ENCODE data around the gene MYO1E.
"Not testable (repeated sequence)": the region's sequence is repeated elsewhere in the genome, so short reads cannot be mapped to it uniquely, and the experiment has no call there.

The MYO1E gene

DNA sequence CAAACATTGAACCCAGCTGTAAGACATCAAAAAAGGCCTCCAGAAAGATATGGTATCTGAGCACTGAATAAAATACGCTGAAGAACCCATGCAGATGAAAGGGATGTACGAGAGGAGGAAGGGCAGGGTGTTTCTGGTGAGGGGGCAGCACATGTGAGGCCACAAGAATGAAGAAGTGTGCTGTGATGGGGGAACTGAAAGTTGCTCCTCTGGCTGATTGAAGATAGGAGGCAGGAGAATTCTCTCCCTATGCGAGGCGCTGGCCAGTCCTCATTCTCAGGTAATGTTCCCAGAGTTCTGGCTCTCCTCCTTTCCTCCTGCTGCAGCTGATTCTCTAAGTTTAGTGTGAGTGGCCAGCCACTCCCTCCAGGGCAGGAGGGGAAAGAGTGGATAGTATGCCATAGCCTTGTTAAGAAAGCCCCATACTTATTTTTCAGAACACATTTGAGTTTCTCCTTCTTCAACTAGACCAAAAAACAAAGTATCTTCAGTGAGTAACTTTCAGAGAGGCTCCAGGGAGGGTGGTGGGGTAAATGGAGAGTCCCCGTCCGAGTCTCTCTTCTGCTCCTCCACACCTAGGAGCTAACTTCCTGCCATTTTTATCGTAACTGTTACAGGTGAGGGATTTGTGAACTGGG is 26.9 kb upstream of the MYO1E start:
- Mint-ChIP-seq H3K27ac (peak overlapping the region; percentile 58), H3K27me3 (no peaks in the 10 kb centered on the region)

DNA sequence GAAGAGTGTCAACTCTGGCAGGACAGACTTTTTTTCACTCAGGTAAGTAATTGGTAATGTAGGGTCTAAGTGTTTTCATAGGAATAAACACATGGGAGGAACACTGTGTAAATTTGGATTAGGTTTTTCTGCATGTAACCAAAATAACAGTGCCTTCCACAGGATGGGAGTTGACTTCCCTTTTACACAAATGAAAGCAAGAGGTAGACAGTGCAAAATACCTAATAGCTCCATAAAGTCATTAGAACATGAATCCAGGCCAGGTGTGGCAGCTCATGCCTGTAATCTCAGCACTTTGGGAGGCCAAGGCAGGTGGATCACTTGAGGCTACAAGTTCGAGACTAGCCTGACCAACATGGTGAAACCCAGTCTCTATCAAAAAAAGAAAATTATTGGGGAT is 25.5 kb upstream of the MYO1E start:
- no peaks in the 10 kb centered on the region for H3K9me3 Mint-ChIP-seq
- H3K27ac Mint-ChIP-seq = peak overlapping the region; percentile 58
- peaks cover 48% of the 10 kb centered on the region for H3K4me1 Mint-ChIP-seq
- no peak for ATAC-seq (ENCODE audit: low read depth)
- H3K4me3 Mint-ChIP-seq = peak overlapping the region; percentile 25
- H3K36me3 Mint-ChIP-seq = no peaks in the 10 kb centered on the region
- no peak for DNase-seq (ENCODE audit: low spot score in 2 of 2)
- no peaks in the 10 kb centered on the region for H3K27me3 Mint-ChIP-seq

More for the DNA sequence above, 26.9 kb upstream of the MYO1E start:
- H3K4me1 Mint-ChIP-seq = peaks cover 47% of the 10 kb centered on the region
- peak overlapping the region; percentile 68 for H3K4me3 Mint-ChIP-seq
- H3K9me3 Mint-ChIP-seq = no peaks in the 10 kb centered on the region
- DNase-seq (ENCODE audit: low spot score in 2 of 2) (peak; percentile 49 to 68), ATAC-seq (ENCODE audit: low read depth) (peak; percentile 97)
- H3K36me3 Mint-ChIP-seq = no peaks in the 10 kb centered on the region

DNA sequence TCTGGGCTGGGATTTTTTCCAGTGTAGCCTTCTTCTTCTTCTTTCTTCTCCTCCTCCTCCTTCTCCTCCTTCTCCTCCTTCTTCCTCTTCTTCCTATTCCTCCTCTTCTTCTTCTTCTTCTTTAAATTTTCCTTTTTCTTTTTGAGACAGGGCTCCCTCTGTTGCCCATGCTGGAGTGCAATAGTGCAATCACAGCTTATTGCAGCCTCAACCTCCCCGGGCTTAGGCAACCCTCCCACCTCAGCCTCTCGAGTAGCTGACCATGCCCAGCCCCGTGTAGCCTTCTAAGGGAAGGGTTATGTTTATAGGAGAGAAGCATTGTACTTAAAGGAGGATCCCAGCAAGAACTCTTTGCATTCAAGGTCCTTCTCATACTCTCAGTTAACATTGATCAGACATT is 24.0 kb upstream of the MYO1E start:
- H3K4me3 Mint-ChIP-seq = no peak overlapping the region
- H3K36me3 Mint-ChIP-seq = no peaks in the 10 kb centered on the region
- no peaks in the 10 kb centered on the region for H3K9me3 Mint-ChIP-seq
- no peaks in the 10 kb centered on the region for H3K27me3 Mint-ChIP-seq
- no peak for ATAC-seq (ENCODE audit: low read depth)
- H3K4me1 Mint-ChIP-seq = peaks cover 55% of the 10 kb centered on the region
- H3K27ac Mint-ChIP-seq = no peak overlapping the region
- no peak for DNase-seq (ENCODE audit: low spot score in 2 of 2)

- H3K27me3 Mint-ChIP-seq = no peaks in the 10 kb centered on the region
- H3K9me3 Mint-ChIP-seq = no peaks in the 10 kb centered on the region
- H3K4me1 Mint-ChIP-seq = peaks cover 51% of the 10 kb centered on the region
- DNase-seq (ENCODE audit: low spot score in 2 of 2) (no peak), ATAC-seq (ENCODE audit: low read depth) (no peak)
- H3K27ac Mint-ChIP-seq = no peak overlapping the region
- H3K4me3 Mint-ChIP-seq = no peak overlapping the region
- H3K36me3 Mint-ChIP-seq = no peaks in the 10 kb centered on the region
These were observed 23.5 kb upstream of the MYO1E start for GRCh38 chr15:59396211-59396610.

DNA sequence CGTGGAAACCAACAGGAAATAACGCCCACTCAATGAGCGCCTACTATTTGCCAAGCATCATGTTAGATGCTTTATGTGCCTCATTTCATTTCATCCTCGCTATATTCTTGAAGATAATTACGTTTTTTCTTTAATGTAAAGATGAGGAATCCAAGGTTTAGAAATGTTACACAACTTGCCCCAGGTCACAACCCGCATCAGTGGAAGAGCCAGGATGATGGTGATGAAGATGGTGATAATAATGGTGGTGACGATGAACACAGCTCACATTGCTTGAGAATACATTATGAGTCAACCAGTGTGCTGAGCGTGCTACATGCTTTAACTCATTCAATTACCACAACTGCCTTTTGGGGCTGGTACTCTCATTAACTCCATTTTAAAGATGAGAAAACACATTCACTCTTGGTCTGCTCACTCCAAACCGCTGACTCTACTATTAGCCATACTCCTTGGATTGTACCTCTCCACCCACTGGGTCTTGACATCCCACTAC is 21.5 kb upstream of the MYO1E start:
- ATAC-seq (ENCODE audit: low read depth) = no peak
- H3K36me3 Mint-ChIP-seq = no peaks in the 10 kb centered on the region
- no peaks in the 10 kb centered on the region for H3K27me3 Mint-ChIP-seq
- no peak overlapping the region for H3K4me3 Mint-ChIP-seq
- no peak overlapping the region for H3K27ac Mint-ChIP-seq
- H3K9me3 Mint-ChIP-seq = no peaks in the 10 kb centered on the region
- peaks cover 34% of the 10 kb centered on the region for H3K4me1 Mint-ChIP-seq
- DNase-seq (ENCODE audit: low spot score in 2 of 2) = no peak

DNA sequence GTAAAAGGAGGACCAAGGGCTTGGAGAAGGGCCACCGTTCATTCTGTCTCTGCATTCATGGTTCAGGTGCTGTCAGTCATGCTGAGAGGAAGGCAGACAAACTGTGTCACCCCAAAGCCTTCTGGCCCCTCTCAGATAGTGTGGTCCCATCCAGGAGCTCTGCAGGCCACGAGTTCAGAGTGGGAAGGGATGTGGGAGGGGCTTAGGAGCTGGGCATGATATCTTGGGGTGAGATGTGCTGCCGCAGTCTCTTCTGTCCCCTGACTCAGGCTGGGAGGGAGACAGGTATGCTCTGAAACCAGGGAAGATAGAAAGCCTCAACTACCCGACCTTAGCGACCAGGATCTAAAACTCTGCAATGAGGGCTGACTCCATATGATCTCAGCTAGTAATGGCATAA is 19.6 kb upstream of the MYO1E start:
- ATAC-seq (ENCODE audit: low read depth) (no peak), DNase-seq (ENCODE audit: low spot score in 2 of 2) (no peak)
- no peaks in the 10 kb centered on the region for H3K27me3 Mint-ChIP-seq
- H3K9me3 Mint-ChIP-seq = no peaks in the 10 kb centered on the region
- H3K27ac Mint-ChIP-seq = no peak overlapping the region
- no peaks in the 10 kb centered on the region for H3K36me3 Mint-ChIP-seq
- no peak overlapping the region for H3K4me3 Mint-ChIP-seq
- H3K4me1 Mint-ChIP-seq = peaks cover 26% of the 10 kb centered on the region

- DNase-seq (ENCODE audit: low spot score in 2 of 2) (no peak), ATAC-seq (ENCODE audit: low read depth) (no peak)
- no peaks in the 10 kb centered on the region for H3K27me3 Mint-ChIP-seq
- no peak overlapping the region for H3K27ac Mint-ChIP-seq
- H3K4me1 Mint-ChIP-seq = peaks cover 10% of the 10 kb centered on the region
- H3K9me3 Mint-ChIP-seq = no peaks in the 10 kb centered on the region
- H3K36me3 Mint-ChIP-seq = peaks cover 2% of the 10 kb centered on the region
- no peak overlapping the region for H3K4me3 Mint-ChIP-seq
These were observed 16.0 kb upstream of the MYO1E start for GRCh38 chr15:59388670-59389069.

GRCh38 chr15:59387196-59387878 is 14.7 kb upstream of the MYO1E start:
- H3K4me3 Mint-ChIP-seq; DNase-seq (ENCODE audit: low spot score in 2 of 2); ATAC-seq (ENCODE audit: low read depth); H3K27ac Mint-ChIP-seq; H3K9me3 Mint-ChIP-seq; H3K36me3 Mint-ChIP-seq; H3K27me3 Mint-ChIP-seq; H3K4me1 Mint-ChIP-seq: not testable (repeated sequence)

- ATAC-seq (ENCODE audit: low read depth) (no peak), DNase-seq (ENCODE audit: low spot score in 2 of 2) (no peak)
- Mint-ChIP-seq H3K9me3 (no peaks in the 10 kb centered on the region), H3K36me3 (peaks cover 2% of the 10 kb centered on the region), H3K27me3 (no peaks in the 10 kb centered on the region), H3K27ac (no peak overlapping the region), H3K4me1 (peaks cover 3% of the 10 kb centered on the region), H3K4me3 (no peak overlapping the region)
These were observed 12.5 kb upstream of the MYO1E start for GRCh38 chr15:59385171-59385570.

- Mint-ChIP-seq H3K4me3 (no peak overlapping the region), H3K9me3 (no peaks in the 10 kb centered on the region), H3K4me1 (peaks cover 3% of the 10 kb centered on the region), H3K36me3 (peaks cover 2% of the 10 kb centered on the region), H3K27ac (no peak overlapping the region), H3K27me3 (no peaks in the 10 kb centered on the region)
- ATAC-seq (ENCODE audit: low read depth) (no peak), DNase-seq (ENCODE audit: low spot score in 2 of 2) (no peak)
These were observed 11.8 kb upstream of the MYO1E start for GRCh38 chr15:59384507-59384906.

GRCh38 chr15:59380902-59381610 is 8.4 kb upstream of the MYO1E start:
- DNase-seq (ENCODE audit: low spot score in 2 of 2) (no peak), ATAC-seq (ENCODE audit: low read depth) (no peak)
- Mint-ChIP-seq H3K4me1 (no peaks in the 10 kb centered on the region), H3K9me3 (no peaks in the 10 kb centered on the region), H3K4me3 (no peak overlapping the region), H3K36me3 (peaks cover 2% of the 10 kb centered on the region), H3K27me3 (no peaks in the 10 kb centered on the region), H3K27ac (no peak overlapping the region)

DNA sequence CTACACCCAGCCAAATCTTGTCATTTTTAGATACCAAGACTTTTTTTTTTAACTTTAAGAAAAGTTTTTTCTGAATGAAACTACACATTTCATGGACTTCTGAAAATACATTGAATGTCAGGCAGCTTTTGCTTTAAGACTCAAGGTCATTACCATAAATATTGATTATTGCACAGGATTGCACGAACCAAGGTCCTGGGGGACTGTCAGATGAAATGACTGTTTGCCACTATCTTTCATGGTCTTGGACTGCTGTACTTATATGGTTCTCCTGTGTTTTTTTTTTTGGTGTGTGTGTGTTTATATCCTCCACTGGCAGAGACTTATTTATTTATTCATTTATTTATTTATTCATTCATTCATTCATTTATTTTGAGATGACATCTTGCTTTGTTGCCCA is 6.9 kb upstream of the MYO1E start:
- Mint-ChIP-seq H3K4me3 (no peak overlapping the region), H3K27ac (no peak overlapping the region), H3K4me1 (peaks cover 5% of the 10 kb centered on the region), H3K9me3 (no peaks in the 10 kb centered on the region), H3K27me3 (no peaks in the 10 kb centered on the region), H3K36me3 (no peaks in the 10 kb centered on the region)
- ATAC-seq (ENCODE audit: low read depth) = no peak
- DNase-seq (ENCODE audit: low spot score in 2 of 2) = no peak

DNA sequence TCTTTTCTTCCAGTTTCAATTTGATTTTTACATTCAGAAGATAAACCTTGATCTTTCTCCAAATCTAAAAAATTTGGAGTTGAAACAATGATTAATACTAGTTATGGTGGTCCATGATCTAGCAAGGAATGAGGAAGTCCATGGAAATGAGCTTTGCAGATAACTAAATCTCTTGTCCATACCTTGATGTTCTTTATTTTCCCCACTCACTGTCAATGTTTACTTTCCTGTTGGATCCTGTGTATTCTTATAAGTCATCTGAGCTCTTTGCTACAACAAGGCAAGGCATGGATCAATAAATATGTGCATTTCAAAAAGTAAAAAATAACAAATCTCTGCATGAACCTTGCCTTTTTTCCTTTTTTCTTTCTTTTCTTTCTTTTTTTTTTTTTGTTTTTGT is 6.2 kb upstream of the MYO1E start:
- DNase-seq (ENCODE audit: low spot score in 2 of 2) (no peak), ATAC-seq (ENCODE audit: low read depth) (no peak)
- no peaks in the 10 kb centered on the region for H3K9me3 Mint-ChIP-seq
- H3K27ac Mint-ChIP-seq = no peak overlapping the region
- no peak overlapping the region for H3K4me3 Mint-ChIP-seq
- H3K27me3 Mint-ChIP-seq = no peaks in the 10 kb centered on the region
- H3K36me3 Mint-ChIP-seq = no peaks in the 10 kb centered on the region
- peaks cover 11% of the 10 kb centered on the region for H3K4me1 Mint-ChIP-seq

DNA sequence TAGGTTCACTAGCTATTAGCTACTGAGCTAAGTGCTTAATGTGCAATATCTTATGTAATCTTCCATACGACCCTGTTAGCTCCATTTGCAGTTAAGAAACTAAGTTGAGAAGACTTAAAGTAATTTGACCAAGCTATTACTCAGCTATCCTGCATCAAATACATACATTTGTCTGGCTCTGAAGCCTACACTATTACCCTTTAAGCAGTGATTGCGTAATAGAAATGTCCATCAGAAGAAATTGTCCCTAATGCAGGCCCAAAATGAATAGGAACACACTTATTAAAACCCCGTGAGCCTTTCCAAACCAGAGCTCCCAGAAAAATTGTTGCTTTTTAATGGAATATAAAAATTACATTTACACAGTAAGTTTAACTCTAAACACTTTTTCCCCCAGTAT is 5.3 kb upstream of the MYO1E start:
- no peak overlapping the region for H3K4me3 Mint-ChIP-seq
- H3K9me3 Mint-ChIP-seq = no peaks in the 10 kb centered on the region
- no peaks in the 10 kb centered on the region for H3K36me3 Mint-ChIP-seq
- ATAC-seq (ENCODE audit: low read depth) (no peak), DNase-seq (ENCODE audit: low spot score in 2 of 2) (no peak)
- H3K27me3 Mint-ChIP-seq = no peaks in the 10 kb centered on the region
- H3K27ac Mint-ChIP-seq = no peak overlapping the region
- H3K4me1 Mint-ChIP-seq = peaks cover 17% of the 10 kb centered on the region
